Measurements from ENCODE around the gene AKAP1.

Gene AKAP1

DNA sequence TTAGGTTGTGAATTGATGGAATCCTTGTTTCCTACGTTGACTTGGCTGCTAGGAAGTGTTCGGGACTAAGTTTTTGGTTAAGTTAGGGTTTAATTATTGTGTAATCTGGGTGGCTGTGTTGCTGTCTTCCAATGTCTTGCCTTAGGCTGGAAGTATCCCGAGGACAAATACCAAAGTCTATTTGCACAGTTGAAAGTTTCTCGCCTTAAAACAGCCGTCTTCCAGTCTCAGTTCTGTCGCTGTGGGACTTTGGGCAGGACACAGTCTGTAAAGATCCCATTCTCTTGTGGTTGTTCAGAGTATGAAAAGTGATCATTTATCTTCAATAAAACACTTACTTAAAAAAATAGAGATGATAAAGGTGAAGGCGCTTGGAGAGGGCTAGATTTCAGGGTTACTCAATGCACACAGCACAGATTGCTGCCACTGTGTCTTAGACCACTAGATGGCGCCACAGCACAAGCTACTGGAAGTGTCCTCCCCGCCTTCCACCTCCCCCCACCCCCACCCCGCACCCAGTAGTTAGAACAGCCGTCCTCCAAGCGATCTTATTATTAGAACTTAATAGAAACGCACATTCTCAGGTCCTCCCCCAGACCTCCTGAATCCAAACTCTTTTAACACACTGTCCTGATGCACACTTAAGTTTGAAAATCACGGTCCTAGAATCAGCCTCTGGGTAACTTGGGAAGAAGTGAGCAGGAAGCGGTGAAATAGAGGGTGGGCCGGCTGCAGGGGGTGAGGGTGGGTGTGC lies 45.8 kb downstream of the AKAP1 start:
- DNase-seq (ENCODE audit: low read depth), result peak; percentile 78

DNA sequence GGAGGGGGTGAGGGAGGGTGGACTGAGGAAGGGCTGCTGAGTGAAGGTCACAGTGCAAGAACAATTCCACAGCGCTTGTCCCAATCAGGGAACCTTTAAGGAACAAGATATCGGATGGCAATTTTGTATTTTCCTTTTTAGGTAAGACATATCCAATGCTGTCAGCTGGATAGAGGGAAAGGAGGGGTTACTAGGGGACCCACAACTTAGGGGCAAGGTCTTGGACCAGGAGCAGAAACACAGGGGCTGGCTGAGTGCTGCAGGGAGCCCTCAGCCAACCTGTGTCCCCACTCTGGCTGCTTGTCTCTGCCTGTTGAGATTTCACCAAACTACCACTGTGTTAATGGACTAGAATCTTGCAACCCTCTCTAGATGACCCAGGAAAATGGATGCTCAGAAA lies 47.6 kb downstream of the AKAP1 start:
- no peak for DNase-seq (ENCODE audit: low read depth)

DNA sequence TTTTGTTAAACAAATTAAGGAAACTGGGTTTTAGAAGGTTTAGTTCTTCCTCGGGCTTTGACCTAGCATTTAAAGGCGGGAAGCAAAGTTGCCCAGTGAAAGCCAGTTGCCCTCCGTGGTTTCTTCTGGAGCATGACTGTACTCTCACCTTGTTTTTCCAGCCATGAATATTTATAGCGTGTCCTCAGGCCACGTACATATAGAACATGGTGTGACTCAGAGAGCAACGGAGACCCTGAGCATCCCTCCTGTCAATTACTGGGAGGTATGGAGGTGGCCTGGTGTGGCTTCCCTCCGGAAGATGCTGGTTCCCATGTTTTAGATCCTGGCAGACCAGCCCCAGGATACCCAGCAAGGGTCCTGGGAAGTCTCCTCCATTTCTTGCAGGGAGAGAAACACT lies 48.4 kb downstream of the AKAP1 start:
- no peak for DNase-seq (ENCODE audit: low read depth)

DNA sequence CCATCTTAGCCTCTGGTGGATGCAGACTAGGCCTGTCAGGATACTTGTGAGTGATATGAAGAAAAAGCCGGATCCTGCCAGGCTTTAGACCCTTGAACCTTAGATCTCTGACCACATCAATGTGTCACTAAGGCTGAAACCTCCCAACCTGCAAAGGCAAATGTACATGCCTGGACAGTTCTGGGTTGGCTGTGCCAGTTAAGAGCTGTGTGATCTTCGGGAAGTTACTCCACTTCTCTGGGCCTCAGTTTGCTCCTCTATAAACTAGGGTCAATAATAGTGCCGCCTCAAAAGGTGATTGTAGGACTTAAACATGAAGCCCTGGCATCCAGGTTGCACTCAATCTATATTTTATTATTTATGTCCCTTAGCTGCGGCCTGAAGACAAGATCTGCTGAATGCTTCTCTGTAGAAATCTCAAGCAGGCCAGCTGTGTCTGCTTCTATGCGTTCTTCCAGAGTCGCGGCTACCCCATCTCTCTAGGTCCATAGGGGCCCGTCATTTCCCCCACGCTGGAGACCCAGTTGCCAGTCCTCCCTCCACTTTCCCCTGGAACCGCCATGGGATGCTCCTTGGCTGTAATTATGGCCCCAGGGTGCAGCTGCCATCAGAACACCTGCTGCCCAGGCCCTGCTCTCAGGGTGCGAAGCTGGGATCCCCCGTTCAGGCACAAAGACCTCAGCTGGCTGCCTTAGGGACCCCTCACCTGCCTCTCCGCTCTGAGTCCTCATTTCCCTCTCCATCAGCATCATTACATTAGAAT lies 50.2 kb downstream of the AKAP1 start:
- DNase-seq (ENCODE audit: low read depth), result no peak

DNA sequence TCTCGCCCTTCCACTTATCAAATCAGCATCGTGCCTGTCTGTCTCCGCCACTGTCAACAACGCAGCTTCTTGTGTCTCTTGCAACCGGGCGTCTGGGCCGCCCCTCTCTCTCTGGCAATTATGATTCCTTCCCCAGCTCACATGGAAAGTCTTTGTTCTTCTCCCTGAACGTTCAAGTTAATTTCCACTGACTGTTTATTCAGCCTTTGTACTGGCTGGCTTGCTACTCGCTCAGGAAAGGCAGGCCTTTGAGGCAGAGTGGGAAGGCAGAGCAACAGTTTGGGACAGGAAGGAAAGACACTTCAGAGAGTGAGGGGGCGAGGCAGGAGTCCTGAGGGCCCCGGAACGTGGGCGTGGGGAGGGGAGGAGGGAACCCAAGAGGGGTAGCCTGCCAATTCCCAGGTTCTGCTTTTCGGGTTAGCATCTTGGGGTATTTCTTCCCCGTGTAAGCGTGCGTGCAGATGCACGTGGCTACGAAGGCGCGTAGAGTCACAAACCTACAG lies 50.8 kb downstream of the AKAP1 start:
- no peak for DNase-seq (ENCODE audit: low read depth)

DNA sequence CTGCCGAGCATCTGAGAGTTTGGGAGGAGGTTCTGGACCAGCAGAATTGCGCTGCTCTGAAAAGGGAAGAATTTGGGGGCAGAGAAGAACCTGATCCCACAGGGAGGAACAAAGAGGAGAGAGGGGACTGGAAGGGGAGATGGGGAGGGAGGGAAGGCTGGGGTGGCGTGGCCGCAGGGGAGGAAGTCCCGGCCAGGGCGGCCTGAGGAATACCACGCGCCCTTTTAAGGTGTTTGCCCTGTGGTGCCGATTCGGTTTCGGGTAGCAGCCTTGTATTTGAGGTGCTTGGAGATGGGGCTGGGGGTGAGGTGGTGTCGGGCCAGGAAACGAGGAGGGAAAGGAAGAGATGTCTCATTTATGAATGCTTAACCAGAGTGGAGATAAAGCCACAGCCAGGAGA lies 51.3 kb downstream of the AKAP1 start:
- no peak for DNase-seq (ENCODE audit: low read depth)

DNA sequence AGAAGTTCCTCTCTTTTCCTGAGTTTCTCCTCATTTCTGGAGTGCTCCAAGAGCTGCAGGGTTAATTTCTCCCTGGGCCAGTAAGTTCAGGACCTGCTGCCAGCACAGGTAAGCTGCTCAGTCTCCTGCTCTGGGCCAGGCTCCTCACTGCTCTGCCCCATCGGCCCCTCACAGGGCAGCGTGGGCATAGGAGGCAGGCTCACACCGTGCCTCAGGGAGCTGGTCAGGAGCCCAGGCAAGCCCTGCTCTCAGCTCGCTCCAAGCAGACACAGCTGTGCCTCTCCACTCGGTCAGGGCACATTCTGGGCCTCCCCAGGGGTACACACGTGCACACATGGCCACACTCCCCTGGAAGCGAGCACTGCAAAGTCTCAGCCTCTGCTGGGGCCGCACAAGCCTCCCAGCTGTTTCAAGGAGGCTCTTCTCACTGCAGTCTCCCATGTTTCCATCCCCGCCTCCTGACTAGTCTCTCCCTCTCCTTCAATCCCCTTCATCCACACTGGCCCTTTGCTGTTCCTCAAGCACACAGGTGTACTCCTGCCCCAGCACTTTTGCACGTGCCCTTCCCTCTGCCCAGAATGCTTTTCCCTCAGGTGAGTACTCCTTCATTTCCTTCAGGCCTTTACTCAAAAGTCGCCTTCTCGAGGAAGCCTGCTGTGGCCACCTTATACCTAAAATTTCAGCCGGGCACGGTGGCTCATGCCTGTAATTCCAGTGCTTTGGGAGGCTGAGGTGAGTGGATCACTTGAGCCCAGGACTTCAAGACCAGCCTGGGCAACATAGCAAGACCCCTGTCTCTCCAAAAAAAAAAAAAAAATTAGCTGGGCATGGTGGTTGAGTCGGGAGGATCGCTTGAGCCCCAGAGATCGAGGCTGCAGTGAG lies 53.2 kb downstream of the AKAP1 start:
- no peak for DNase-seq (ENCODE audit: low read depth)

DNA sequence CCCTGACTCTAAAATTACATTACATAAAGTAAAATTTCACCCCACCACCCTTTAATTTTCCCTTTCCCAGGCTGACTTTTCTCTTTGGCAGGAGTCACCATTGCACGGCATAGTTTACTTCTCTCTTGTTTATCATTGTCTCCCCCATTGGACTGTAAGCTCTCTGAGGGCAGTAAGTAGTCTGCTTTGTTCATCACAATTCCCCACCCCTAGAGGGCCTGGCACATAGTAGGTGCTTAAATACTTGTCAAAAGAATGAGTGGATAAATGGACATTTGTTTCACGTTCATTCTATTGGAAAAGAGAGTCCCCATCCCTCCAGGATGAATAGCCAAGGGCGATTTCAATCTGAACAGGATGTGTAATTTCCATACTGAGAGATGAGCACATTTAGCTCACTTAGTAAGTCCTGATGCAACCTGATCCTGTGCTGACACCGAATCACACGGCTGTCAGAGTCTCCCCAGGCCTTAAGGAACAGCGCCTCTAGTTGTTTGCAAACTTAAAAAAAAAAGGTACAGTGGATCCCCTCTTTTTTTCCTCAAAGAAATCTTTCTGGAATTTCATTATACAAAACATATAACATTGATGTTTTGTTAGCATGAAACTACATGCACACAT lies 54.0 kb downstream of the AKAP1 start:
- no peak for DNase-seq (ENCODE audit: low read depth)

DNA sequence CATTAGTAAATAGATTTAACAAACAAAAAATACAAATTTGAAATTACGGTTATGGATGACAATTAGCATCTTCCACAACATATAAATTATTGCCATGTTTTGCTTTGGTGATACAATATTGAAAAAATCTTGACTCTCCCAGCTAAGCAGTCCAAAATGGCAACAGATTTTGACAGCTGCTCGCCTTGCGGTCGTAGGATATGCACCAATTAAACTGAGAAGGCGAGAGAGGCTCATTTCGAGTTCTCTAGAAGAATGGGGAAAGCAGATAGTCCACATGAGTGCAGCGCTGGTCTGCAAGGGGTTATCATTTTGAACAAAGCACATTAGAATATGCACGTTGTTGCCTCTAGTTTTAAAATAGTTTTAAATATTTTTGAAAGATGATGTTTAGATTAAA lies 55.3 kb downstream of the AKAP1 start:
- no peak for DNase-seq (ENCODE audit: low read depth)

DNA sequence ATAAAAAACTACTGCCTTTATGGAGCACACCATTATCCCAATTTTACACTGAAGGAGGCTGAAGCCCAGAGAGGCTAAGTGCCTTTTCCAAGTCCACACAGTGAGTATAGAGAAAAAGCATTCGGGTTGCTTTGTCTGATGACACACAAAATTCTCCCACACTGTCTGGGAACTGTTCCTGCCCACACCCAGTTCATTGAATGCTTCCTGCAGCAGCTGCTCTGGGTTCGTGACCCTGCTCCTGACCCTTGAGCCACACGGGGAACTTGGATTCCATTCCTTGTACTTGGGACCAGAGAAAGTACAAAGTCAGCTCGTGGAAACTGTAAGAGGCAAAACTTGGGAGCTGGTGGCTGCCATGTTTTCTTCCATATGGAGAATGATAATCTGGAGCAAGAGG lies 57.9 kb downstream of the AKAP1 start:
- DNase-seq (ENCODE audit: low read depth), result no peak

DNA sequence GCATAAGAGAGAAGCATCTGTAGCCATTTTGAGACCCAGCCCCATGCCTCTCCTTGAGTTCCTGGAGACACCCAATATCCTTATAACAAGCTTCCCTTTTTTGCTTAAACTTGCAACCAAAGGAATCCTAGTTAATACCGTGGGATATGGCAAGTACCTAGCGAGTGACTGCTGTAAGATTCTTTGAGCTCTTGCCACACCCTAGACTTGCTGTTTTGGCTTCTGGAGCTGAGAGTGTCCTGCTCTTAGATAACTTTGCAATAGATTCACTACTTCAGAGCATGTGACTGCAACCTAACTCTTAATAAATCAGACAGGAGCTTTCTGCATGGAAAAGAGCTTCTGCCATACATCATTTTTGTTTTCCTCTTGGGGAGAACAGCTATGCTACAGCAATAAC lies 58.3 kb downstream of the AKAP1 start:
- DNase-seq (ENCODE audit: low read depth), result no peak

DNA sequence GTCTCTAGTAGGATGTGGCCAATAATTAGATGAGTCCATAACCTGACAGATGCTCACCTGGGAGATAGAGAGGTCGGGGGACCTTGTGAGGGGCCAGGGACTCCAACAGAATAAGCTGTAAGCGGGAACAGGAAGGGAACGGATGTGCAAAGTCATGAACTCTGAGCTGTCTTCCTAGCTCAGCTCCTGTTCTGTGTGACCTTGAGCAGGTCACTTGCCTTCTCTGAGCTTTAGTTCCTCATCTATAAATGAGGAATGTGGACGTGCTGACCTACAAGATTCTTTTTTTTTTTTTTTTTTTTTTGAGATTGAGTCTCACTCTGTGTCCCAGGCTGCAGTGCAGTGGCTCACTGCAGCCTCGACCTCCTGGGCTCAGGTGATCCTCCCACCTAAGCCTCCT lies 58.9 kb downstream of the AKAP1 start:
- DNase-seq (ENCODE audit: low read depth), result no peak

DNA sequence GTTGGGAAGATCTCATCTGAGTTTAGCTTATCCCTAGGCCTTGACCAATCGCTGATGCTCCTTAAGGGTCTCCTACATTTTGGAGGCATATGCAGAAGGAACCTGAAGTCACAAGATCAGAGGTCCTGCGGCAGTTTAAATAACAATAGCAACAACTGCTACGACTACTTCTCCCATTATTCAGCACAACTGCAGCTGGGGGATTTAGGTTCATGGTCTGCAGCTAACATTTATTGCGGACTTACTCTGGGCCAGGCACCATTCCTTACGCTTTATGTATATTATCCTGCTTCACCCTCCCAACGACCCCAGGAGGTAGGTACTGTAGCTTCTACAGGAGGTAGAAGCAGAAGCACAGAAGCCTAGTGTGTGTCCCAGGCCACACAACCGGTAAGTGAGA lies 59.5 kb downstream of the AKAP1 start:
- DNase-seq (ENCODE audit: low read depth), result no peak

DNA sequence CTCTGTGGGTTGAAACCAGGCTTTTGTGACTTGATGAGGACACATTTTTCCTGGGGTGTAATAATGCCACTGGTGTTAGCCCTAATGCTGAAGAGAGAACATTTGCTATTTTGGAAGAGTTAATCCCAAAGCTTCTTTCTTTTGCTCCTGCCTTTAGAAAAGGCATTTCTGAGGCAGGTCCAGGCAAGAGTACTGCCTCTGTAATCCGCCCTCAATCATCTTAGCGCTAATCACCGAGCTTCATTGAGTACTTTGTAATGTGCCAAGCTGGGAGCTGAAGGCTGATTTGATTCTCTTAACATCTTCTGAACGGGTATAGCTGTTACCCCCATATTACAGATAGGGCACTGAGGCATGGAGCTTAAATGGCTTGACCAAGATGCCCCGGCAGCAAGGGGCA lies 60.3 kb downstream of the AKAP1 start:
- DNase-seq (ENCODE audit: low read depth), result no peak

DNA sequence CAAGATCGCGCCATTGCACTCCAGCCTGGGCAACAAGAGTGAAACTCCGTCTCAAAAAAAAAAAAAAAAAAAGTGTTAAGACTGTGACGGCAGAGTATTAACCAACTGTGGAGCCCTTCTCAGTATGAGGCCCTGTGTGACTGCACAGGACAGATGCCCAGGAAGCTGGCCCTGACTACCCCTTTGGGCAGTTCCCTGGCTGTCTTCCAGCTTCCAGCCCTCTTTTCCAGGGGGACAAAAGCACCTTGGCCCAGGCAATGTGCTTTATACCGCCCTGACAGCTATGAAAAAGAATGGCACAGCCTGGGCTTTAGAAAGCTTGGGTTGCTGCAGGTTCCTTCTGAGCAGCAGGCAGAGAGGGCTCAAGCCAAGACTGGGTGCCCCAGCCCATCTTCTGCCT lies 61.2 kb downstream of the AKAP1 start:
- no peak for DNase-seq (ENCODE audit: low read depth)

DNA sequence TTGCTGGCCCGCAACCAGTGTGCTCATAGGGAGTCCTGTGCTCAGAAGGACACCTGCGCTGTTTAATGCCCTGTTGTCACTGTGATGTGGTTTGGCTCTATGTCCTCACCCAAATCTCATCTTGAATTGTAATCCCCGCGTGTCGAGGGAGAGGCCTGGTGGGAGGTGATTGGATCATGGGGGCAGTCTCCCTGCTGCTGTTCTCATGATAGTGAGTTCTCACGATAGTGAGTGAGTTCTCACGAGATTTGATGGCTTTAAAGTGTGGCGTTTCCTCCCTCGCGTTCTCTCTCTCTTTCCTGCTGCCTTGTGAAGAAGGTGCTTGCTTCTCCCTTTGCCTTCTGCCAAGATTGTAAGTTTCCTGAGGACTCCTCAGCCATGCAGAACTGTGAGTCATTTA lies 66.8 kb downstream of the AKAP1 start:
- no peak for DNase-seq (ENCODE audit: low read depth)

DNA sequence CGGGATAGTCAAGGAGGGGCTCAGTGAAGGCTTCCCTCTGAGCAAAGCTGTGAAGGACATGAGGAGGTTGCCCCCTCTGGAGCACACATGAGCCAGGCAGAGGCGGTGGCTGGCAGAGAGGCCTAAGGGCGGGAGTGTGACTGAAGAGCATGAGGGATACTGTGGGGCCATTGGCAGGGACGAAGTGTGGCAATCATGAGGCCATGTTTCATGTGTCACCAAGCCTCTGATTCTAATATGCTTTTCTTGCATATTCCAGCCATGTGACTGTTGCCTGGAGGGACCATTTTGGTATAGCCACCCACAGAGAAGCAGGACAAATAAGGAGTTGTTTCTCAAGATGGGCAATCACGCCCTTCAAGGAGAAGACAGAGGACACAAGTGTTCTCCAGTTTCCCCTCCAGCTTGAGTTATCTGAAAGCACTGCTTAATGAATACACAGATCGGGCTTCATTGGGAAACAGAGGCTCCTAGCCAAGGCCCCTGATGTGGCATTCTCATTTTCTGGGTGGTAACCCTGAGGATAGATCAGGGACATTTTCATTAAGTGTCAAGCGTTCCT lies 68.0 kb downstream of the AKAP1 start:
- DNase-seq (ENCODE audit: low read depth), result no peak

DNA sequence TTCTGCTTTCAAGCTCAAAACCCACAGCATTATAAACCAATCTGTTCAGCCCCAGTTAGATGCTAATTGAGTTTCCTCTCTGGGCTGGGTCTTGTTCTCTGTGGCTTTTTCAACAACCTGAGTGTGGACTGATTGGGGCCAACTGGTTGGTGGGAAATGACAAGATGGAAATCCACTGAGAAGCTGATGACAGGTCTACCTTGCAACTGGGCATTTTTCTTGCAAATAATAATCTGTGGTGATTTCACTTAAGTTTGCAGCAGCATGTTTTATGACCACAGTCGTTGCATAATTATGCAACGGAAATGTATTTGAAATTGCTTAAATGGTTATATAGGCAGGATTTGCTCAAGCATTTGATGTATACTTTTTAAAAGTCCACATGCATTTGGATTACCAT lies 69.9 kb downstream of the AKAP1 start:
- DNase-seq (ENCODE audit: low read depth), result no peak

DNA sequence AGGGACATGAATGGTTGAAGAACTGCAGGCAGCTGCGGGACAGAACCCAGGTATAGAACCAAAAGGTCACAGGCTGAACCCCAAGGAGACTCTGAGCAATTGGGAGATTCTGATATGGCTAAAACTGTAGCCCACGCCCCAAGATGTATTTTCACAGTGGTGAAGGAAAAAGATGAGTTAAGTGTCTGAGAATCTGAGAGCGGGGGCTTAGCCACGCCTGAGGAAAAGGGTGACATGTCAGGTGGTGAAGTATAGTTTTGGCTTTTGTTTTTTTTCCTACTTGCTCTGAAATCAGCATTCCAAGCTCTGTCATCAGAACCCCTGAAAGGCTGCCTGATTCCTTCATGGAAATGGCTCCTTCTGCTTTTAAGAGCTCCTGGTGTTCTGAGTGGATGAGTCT lies 73.3 kb downstream of the AKAP1 start:
- DNase-seq (ENCODE audit: low read depth), result no peak

DNA sequence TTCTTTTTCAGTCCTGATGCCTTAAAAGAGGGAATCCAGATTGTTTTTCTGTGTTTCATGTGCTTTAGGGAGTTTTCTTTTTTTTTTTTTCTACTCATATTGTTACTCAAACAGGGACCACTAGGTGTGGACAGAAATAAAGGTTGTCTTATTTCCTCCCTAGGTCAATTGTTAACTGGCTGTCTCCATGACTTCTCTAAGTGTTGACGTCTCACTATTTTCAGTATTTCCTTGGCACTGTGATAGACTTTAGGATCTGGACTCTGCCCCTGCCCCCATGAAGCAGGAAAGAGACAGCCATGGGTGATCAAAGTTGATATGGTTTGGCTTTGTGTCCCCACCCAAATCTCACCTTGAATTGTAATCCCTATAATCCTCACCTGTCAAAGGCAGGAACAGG lies 73.7 kb downstream of the AKAP1 start:
- no peak for DNase-seq (ENCODE audit: low read depth)

DNA sequence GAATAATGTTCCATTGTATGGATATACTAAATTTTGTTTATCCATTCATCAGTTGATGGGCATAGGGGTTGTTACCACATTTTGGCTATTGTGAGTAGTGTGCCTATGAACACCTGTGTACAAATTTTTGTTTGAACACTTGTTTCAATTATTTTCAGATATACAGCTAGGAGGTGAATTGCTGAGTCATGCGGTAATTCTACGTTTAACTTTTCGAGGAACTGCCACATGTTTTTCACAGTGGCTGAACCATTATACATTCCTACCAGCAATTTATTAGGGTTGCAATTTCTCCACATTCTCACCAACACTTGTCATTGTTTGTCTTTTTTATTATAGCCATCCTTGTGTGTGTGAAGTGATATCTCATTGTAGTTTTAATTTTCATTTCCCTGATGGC lies 75.6 kb downstream of the AKAP1 start:
- no peak for DNase-seq (ENCODE audit: low read depth)

DNA sequence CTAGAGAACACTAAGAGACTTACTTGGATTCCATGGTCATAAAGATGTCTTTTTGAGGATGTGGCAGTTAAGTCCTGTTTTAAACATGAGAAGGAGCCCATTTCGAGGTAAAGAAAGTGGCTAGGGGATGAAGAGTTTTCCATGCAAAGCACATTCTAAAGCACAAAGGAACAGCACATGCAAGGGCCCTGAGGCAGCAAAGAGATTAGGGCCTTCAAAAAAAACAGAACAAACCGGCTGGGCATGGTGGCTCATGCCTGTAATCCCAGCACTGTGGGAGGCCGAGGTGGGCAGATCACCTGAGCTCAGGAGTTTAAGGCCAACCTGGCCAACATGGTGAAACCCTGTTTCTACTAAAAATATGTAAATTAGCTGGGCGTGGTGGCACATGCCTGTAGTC lies 79.8 kb downstream of the AKAP1 start:
- DNase-seq (ENCODE audit: low read depth), result no peak

Data from T follicular helper cell (primary cell).